Esophagus squamous epithelium (tissue), 4 donors: ENCODE measurements around the gene SPINDOC.

Experiments
- CTCF ChIP-seq, 6 experiments: fragments of 450-650 bp in 4 of 6; fragments of 200-600 bp in 2 of 6; sonication (generic) in 2 of 6; IDR thresholded peaks; one replicate each; pipeline ENCODE4 v1.5.1; 2016 to 2019; ENCODE audit warnings: antibody characterized with exemption in 6 of 6, mild to moderate bottlenecking in 4 of 6, moderate library complexity in 4 of 6
- POLR2A ChIP-seq, 4 donors: fragments of 450-650 bp; IDR thresholded peaks; one replicate each; pipeline ENCODE4 v1.6.1; 2017; ENCODE audit warnings: antibody characterized with exemption in 4 of 4, mild to moderate bottlenecking in 4 of 4, moderate library complexity in 3 of 4

GRCh38 chr11:63845911-63846310 lies 32.7 kb downstream of the SPINDOC start:
- TF ChIP-seq CTCF (IDR thresholded peaks at IDR 0.05) (no peak), POLR2A (IDR thresholded peaks at IDR 0.05) (no peak)
